PC-9 (cell line): ENCODE measurements around the gene CDH22. TPM values are rescaled to one million over a fixed set of nuclear protein-coding genes. Genes with fewer than 3 reads are reported as not detected.

ENCODE experiments used
- BruUV-seq: library from RNA; stranded (reverse); fragments of 400-500 nt; replicated peaks from 2 replicates; lab custom pipeline; 2021; lab: Mats Ljungman, UMichigan
- CTCF ChIA-PET: fragments of 300-600 bp; sonication (Branson Sonifier 250); formaldehyde crosslinking; loops from one replicate; lab custom pipeline; 2022; ENCODE audit warnings: antibody characterized with exemption; lab: Charles Lee
- POLR2A ChIA-PET: fragments of 300-600 bp; sonication (Branson Sonifier 250); formaldehyde crosslinking; loops from one replicate; lab custom pipeline; 2022; ENCODE audit warnings: antibody characterized with exemption; ENCODE audit not compliant: unreplicated experiment; lab: Charles Lee
- DNase-seq, 2 experiments: peaks; one replicate each; pipeline versions ENCODE4 v3.0.0 to v3.0.0-alpha.2; 2015 to 2022; ENCODE audit warnings: mixed read lengths in 1 of 2
- H2AFZ ChIP-seq: fragments of 200-600 bp; sonication (generic); 2 replicates; pipeline ENCODE4 v1.8.1; 2017; ENCODE audit warnings: antibody characterized with exemption
- H3F3A ChIP-seq: fragments of 200-600 bp; sonication (generic); 2 replicates; pipeline ENCODE4 v1.8.1; 2017; ENCODE audit warnings: antibody characterized with exemption, mild to moderate bottlenecking, low read depth; ENCODE audit not compliant: insufficient read depth
- H3K27ac ChIP-seq: fragments of 200-600 bp; sonication (generic); 2 replicates; pipeline ENCODE4 v1.6.1; 2016; ENCODE audit warnings: mixed run types
- H3K27me3 ChIP-seq: fragments of 200-600 bp; sonication (generic); 2 replicates; pipeline ENCODE4 v1.6.1; 2016; ENCODE audit warnings: low read depth, mixed run types; ENCODE audit not compliant: insufficient read depth
- H3K36me3 ChIP-seq: fragments of 200-600 bp; sonication (generic); 2 replicates; pipeline ENCODE4 v1.6.1; 2016; ENCODE audit warnings: low read depth, mixed run types
- H3K4me1 ChIP-seq: fragments of 200-600 bp; sonication (generic); replicated peaks from 2 replicates; pipeline ENCODE4 v1.6.1; 2016; ENCODE audit warnings: mixed run types; ENCODE audit not compliant: insufficient read depth
- H3K4me2 ChIP-seq: fragments of 200-600 bp; sonication (generic); 2 replicates; pipeline ENCODE4 v1.6.1; 2017; ENCODE audit warnings: mixed run types
- H3K4me3 ChIP-seq: fragments of 200-600 bp; sonication (generic); 2 replicates; pipeline ENCODE4 v1.6.1; 2016; ENCODE audit warnings: mixed run types
- H3K79me2 ChIP-seq: fragments of 200-600 bp; sonication (generic); 2 replicates; pipeline ENCODE4 v1.6.1; 2017; ENCODE audit warnings: low read depth, mixed run types
- H3K9me2 ChIP-seq: fragments of 200-600 bp; sonication (generic); 2 replicates; pipeline ENCODE4 v1.8.1; 2017; ENCODE audit warnings: mild to moderate bottlenecking; ENCODE audit not compliant: insufficient read depth
- H3K9me3 ChIP-seq: fragments of 200-600 bp; sonication (generic); 2 replicates; pipeline ENCODE4 v1.8.1; 2016; ENCODE audit warnings: low read depth; ENCODE audit not compliant: insufficient read depth
- H4K20me1 ChIP-seq: fragments of 200-600 bp; sonication (generic); 2 replicates; pipeline ENCODE4 v1.8.1; 2017; ENCODE audit not compliant: insufficient read depth
- EZH2 ChIP-seq: fragments of 200-600 bp; sonication (generic); IDR thresholded peaks from 2 replicates; pipeline ENCODE4 v1.8.0; 2017; ENCODE audit warnings: antibody characterized with exemption, low read depth
- intact Hi-C: fragments of 100-400 bp; cut with micrococcal nuclease; formaldehyde crosslinking; loops from one replicate; pipeline ENCODE4 v1.10.0; 2022; ENCODE audit not compliant: unreplicated experiment
- total RNA-seq: library from RNA; stranded (reverse); gene quantifications from 2 replicates; pipeline ENCODE4 v1.2.3, GENCODE V29; 2021
- TF ChIP-seq, protein P1 (sequence below): fragments of 200-600 bp; sonication (generic); conservative IDR thresholded peaks from 2 replicates; pipeline ENCODE4 v1.6.1; 2017; ENCODE audit warnings: mixed run types, antibody characterized with exemption, mild to moderate bottlenecking, moderate library complexity

The CDH22 gene
- total RNA-seq, 1 experiment from 2014 or later: not detected

DNA sequence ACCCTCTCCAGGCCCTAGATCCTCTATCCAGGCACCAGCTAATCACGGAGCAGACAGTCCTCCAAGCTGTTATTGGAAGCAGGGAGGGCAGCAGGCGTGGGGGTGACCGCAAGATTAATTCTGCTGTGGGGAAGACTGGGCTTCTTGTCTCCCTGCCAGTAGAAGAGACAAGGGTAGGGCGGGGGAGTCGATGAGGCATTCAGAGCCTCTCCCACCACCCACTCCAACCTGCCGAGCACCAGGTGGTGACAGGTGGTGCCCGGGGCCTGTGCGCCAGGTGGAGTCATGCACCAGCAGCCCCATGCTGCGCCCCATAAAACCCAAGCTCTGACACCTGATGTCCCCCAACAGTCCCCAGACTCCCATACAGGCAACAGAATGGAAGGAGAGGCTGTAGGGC lies 89.6 kb downstream of the CDH22 start:
- 0 out of 2 replicates have a peak, but pooled peaks cover 3% of the 10 kb centered on the region for H3F3A ChIP-seq
- BruUV-seq: no TSS peak
- DNase-seq: no peak
- no peak overlapping the region for H3K27ac ChIP-seq
- CTCF ChIA-PET: no interaction called here
- no peak overlapping the region for H3K4me3 ChIP-seq
- no peaks in the 10 kb centered on the region; the same call in 1 of the 2 replicates for H4K20me1 ChIP-seq
- POLR2A ChIA-PET: no interaction called here
- H3K36me3 ChIP-seq: no peaks in the 10 kb centered on the region
- H3K79me2 ChIP-seq: no peaks in the 10 kb centered on the region
- H2AFZ ChIP-seq: no peak overlapping the region
- no peak for TF ChIP-seq EZH2
- TF ChIP-seq, protein P1, sequence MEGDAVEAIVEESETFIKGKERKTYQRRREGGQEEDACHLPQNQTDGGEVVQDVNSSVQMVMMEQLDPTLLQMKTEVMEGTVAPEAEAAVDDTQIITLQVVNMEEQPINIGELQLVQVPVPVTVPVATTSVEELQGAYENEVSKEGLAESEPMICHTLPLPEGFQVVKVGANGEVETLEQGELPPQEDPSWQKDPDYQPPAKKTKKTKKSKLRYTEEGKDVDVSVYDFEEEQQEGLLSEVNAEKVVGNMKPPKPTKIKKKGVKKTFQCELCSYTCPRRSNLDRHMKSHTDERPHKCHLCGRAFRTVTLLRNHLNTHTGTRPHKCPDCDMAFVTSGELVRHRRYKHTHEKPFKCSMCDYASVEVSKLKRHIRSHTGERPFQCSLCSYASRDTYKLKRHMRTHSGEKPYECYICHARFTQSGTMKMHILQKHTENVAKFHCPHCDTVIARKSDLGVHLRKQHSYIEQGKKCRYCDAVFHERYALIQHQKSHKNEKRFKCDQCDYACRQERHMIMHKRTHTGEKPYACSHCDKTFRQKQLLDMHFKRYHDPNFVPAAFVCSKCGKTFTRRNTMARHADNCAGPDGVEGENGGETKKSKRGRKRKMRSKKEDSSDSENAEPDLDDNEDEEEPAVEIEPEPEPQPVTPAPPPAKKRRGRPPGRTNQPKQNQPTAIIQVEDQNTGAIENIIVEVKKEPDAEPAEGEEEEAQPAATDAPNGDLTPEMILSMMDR: no peak
- no peaks in the 10 kb centered on the region for H3K9me2 ChIP-seq
- H3K9me3 ChIP-seq: no peaks in the 10 kb centered on the region
- no peak overlapping the region for H3K4me2 ChIP-seq
- peaks cover 11% of the 10 kb centered on the region for H3K4me1 ChIP-seq
- intact Hi-C loops: no loop called here
- H3K27me3 ChIP-seq: peaks cover 44% of the 10 kb centered on the region

DNA sequence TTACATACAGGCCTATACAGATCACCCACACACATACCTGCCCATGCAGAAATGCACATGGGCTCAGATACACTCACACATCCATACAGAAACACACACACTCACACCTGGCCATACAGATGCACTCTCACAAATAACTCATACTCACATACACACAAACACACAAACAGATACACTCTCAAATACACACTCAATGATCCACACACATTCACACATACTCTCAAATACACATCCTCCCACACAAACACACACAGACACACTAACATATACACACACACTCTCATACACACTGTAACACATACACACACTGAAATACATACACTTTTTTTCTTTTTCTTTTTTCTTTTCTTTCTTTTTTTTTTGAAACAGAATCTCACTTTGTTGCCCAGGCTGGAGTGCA lies 90.7 kb downstream of the CDH22 start:
- no TSS peak for BruUV-seq
- CTCF ChIA-PET: no interaction called here
- no peaks in the 10 kb centered on the region; the same call in 1 of the 2 replicates for H4K20me1 ChIP-seq

DNA sequence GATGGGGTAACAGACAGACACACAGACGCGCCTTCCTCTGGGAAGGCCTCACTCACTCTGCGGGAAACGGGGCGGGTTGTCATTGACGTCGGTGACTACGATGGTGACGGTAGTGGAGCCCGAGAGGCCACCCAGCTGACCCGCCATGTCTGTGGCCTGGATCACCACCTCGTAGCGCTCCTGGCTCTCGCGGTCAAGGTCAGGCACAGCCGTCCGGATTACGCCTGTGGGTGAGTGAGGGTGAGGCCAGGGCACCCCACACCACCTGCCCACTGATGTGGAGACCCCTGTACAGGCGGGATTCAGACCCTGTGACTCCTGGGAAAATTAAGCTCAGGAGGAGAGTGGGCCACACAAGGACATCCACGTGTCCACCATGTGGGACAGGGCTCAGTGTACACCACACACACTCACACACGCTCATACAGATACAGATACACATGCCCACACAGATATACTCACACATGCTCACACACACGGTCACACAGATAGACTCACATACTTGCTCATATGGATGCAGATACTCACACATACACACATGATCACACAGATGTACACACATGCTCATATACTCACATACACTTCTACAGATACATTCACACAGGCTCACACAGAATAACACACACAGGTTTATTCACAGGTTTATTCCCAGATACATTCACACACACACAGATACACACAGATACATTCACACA lies 91.4 kb downstream of the CDH22 start:
- TF ChIP-seq, protein P1: no peak
- TF ChIP-seq EZH2: no peak
- Histone ChIP-seq H3K79me2 (no peaks in the 10 kb centered on the region), H3K9me2 (no peaks in the 10 kb centered on the region), H3K4me3 (no peak overlapping the region), H3K4me2 (no peak overlapping the region), H3K9me3 (no peaks in the 10 kb centered on the region), H2AFZ (no peak overlapping the region), H3F3A (0 out of 2 replicates have a peak, but pooled peaks cover 3% of the 10 kb centered on the region), H3K4me1 (peaks cover 11% of the 10 kb centered on the region), H3K27me3 (peaks cover 41% of the 10 kb centered on the region), H3K36me3 (no peaks in the 10 kb centered on the region), H4K20me1 (no peaks in the 10 kb centered on the region; the same call in 1 of the 2 replicates), H3K27ac (no peak overlapping the region)
- CTCF ChIA-PET: no interaction called here
- intact Hi-C loops: no loop called here
- no TSS peak for BruUV-seq
- POLR2A ChIA-PET: no interaction called here
- DNase-seq: no peak

More for the DNA sequence above, 90.7 kb downstream of the CDH22 start:
- intact Hi-C loops: no loop called here
- POLR2A ChIA-PET: no interaction called here
- Histone ChIP-seq H3K27ac (no peak overlapping the region), H3K4me3 (no peak overlapping the region), H3K9me2 (no peaks in the 10 kb centered on the region), H3K27me3 (peaks cover 41% of the 10 kb centered on the region), H3K4me1 (peaks cover 11% of the 10 kb centered on the region), H2AFZ (no peak overlapping the region), H3K4me2 (no peak overlapping the region), H3F3A (0 out of 2 replicates have a peak, but pooled peaks cover 3% of the 10 kb centered on the region), H3K79me2 (no peaks in the 10 kb centered on the region), H3K36me3 (no peaks in the 10 kb centered on the region), H3K9me3 (no peaks in the 10 kb centered on the region)
- TF ChIP-seq, protein P1: no peak
- TF ChIP-seq EZH2: no peak
- no peak for DNase-seq
